ACHN (cell line): ENCODE data around the gene CEP20.
"Not testable (repeated sequence)": the region's sequence is repeated elsewhere in the genome, so short reads cannot be mapped to it uniquely, and the experiment has no call there.

Experiments
- DNase-seq: peaks from one replicate; pipeline ENCODE4 v3.0.0-alpha.2; 2015
- in situ Hi-C: cut with HindIII; loops from 2 replicates; pipeline ENCODE4 v1.10.0; 2017; ENCODE audit warnings: low sequenced_read_pairs, low pct_ligation_motif_present, low pct_unique_long_range_greater_than_20kb

Gene CEP20

DNA sequence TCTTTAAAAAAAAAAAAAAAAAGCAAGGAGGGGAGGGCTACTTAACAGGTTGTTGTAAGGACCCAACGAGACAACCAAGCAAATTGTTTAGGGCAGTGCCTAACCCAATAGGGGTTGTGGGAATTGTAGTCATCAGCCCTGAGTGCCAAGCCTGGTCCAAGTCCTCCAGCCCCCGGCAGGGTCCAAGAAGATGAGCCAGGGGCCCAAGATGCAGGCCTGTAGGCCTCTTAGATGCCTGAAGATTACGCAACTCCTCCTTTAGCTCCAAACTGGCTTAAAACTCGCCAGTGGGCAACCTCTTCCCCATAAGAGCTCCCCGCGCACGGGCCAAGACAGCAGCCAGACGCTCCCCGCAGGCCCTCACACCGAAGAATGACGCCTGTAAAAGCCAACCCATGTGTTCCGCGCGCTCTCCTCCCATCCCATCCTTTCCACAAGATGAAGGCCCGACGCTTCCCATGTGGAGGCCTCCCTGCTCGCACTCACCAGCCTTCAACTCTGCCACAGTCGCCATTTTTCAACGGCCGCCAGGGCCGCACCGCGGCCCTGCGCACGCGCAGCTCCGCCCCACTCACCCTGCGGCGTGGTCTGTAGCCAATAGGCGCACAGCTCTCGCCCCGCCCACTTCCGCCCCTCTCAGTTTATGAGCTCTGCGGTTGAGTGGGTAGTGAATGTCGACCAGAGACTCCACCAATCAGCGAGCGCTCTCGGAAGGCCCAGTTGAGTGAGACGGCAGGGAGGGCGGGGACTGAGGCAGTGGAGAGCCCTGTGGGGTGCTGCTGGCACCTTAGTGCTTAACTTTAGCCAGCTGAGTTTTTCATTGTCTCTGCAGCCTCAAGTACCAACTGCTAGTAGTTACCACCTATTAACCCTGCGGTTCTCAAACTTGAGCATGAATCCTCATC, at the start of gene CEP20:
CEP20 (minus strand) TSS at position 532 of the 905 bp plus-strand sequence; CDS start at position 514, 18 bp downstream.
- peak; percentile 100 for DNase-seq
- in situ Hi-C loops: no loop called here

GRCh38 chr16:15936809-15937208, 48.4 kb upstream of the CEP20 start:
- in situ Hi-C loops, DNase-seq: not testable (repeated sequence)

- no peak for DNase-seq
- in situ Hi-C loops: no loop called here
These were observed 46.6 kb upstream of the CEP20 start for GRCh38 chr16:15934991-15935390.

- DNase-seq: no peak
- in situ Hi-C loops: no loop called here
These were observed 45.4 kb upstream of the CEP20 start for GRCh38 chr16:15933781-15934180.

- no peak for DNase-seq
- in situ Hi-C loops: no loop called here
These were observed 44.5 kb upstream of the CEP20 start for GRCh38 chr16:15932939-15933338.

- no peak for DNase-seq
- in situ Hi-C loops: no loop called here
These were observed 40.1 kb upstream of the CEP20 start for GRCh38 chr16:15928261-15929104.

DNA sequence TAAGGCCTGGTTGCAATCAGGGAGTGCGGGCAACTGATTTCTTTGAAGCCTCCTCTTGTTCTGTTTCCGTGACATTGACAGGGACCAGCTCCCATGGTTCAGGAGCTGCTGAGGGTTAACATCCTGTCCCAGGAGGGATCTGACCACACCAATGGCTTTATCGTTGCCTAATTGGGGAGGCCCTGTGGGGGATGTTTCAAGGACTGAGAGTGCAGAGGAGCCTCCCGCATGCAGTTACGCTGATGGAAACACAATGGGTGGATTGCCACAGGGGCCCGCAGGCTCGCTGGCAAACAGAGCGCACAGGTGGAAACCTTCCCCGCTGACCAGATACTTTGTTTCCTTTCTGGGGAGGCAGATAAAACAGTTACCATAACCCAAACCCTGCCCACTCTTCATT, 37.2 kb upstream of the CEP20 start:
- no peak for DNase-seq

GRCh38 chr16:15924996-15925395, 36.6 kb upstream of the CEP20 start:
- in situ Hi-C loops: no loop called here
- no peak for DNase-seq

More for the DNA sequence above, 37.2 kb upstream of the CEP20 start:
- in situ Hi-C loops: no loop called here

DNA sequence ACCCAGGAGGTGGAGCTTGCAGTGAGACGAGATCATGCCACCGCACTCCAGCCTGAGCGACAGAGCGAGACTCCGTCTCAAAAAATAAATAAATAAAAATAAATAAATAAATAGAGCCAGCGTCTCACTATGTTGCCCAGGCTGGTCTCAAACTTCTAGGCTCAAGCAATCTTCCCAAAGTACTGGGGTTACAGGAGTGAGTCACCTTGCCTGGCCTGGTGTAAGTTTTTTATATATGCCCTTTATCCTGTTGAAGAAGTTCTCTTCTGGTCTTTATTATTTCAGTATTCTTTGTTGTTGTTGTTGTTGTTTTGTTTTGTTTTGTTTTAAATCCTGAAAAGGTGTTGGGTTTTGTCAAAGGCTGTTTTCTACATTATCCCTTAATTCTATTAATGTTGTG, 30.9 kb upstream of the CEP20 start:
- DNase-seq: no peak
- in situ Hi-C loops: no loop called here

DNA sequence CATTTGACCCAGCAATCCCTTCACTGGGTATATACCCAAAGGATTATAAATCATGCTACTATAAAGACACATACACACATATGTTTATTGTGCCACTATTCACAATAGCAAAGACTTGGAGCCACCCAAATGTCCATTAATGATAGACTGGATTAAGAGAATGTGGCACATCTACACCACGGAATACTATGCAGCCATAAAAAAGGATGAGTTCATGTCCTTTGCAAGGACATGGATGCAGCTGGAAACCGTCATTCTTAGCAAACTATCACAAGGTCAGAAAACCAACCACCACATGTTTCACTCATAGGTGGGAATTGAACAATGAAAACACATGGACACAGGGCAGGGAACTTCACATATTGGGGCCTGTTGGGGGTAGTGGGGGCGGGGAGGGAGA, 29.9 kb upstream of the CEP20 start:
- DNase-seq, in situ Hi-C loops: not testable (repeated sequence)

- no peak for DNase-seq
- in situ Hi-C loops: no loop called here
These were observed 27.9 kb upstream of the CEP20 start for GRCh38 chr16:15916323-15916722.

- in situ Hi-C loops: no loop called here
- DNase-seq: no peak
These were observed 27.2 kb upstream of the CEP20 start for GRCh38 chr16:15915555-15916081.

DNA sequence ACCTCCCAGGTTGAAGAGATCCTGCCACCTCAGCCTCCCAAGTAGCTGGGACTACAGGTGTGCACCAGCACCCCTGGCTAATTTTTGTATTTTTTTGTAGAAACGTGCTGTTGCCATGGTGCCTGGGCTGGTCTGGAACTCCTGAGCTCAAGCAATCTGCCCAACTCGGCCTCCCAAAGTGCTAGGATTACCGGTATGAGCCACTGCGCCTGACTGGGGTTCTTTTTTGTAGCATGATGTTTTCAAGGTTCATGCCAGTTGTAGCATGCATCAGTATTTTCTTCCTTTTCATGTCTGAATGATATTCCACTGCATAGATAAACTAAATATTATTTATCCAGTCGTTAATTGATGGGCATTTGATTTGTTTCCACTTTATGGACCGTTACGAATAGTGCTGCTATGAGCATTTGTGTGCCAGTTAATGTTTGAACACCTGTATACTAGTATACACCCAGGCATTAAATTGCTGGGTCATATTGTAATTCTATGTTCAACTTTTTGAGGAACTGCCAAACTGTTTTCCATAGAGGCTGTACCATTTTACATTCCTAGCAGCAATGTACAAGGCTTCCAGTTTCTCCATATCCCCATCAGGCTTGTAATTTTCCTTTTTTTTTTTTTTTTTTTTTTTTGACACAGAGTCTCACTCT, 24.8 kb upstream of the CEP20 start:
- DNase-seq: no peak
- in situ Hi-C loops: no loop called here

DNA sequence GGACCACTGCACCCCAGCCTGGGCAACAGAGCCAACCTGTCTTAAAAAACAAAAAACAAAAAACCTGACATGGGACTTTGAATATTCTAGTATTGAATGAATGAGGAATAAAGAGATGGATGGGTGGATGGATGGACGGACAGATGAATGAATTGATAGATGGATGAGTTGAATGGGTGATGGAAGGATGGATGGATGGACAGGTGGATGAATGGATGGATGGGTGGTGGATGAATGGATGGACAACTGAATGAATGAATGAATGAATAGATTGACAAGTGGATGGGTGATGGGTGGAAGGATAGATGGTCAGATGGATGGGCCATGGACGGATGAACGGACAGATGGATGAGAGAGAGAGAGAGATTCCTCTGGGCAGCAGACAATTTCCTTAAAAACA, 22.8 kb upstream of the CEP20 start:
- in situ Hi-C loops: no loop called here
- no peak for DNase-seq

GRCh38 chr16:15907863-15908478, 19.6 kb upstream of the CEP20 start:
- in situ Hi-C loops: no loop called here
- DNase-seq: peak; percentile 64

- no peak for DNase-seq
- in situ Hi-C loops: no loop called here
These were observed 18.0 kb upstream of the CEP20 start for GRCh38 chr16:15906439-15906838.

DNA sequence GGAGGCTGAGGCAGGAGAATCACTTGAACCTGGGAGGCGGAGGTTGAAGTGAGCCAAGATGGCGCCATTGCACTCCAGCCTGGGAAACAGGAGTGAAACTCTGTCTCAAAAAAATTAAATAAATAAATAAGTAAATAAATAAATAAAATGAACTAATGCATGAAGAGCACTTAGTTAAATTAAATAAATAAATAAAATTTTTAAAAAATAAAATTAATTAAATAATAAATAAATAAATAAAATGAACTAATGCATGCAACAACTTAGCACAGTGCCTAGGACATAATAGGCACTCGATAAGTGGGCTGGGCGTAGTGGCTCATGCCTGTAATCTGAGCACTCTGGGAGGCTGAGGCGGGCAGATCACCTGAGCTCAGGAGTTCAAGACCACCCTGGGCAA, 15.6 kb upstream of the CEP20 start:
- DNase-seq: no peak
- in situ Hi-C loops: no loop called here

DNA sequence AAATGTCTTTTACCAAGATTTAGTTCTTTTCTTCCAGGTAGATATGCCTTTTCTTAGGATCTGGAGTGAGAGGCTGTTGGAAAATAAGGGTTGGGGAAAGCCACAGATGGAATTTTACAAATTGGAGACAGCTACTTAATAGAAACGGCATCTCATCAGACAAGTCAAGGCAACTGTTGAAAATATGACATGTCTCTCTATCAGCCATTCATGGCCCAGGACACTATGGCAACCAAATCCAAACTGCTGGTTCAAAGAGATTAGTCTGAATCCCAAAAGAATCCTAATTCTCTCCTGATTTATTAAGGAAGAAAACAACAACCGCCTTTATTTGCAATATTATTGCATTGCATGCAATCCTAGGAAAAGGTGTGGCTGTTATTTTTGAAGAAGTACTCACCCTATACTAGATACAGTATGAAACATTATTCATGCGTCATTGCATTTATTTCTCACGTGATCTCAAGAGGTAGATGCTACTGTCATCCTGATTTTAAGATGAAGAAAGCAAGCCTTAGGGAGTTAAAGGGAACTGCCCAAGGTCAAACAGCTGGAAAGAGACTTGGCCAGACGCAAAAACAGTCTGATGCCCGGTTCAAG, 12.6 kb upstream of the CEP20 start:
- in situ Hi-C loops: no loop called here
- DNase-seq: no peak
